ENCODE data around the gene SRGAP1. TPM values are rescaled to one million over a fixed set of nuclear protein-coding genes. Genes with fewer than 3 reads are reported as not detected.

The SRGAP1 gene
- total and polyA plus RNA-seq, 2 of the 8 experiments (the other 6 are each of a cell fraction or from before 2014, with no cell fraction given) = 3.2 to 7.3 TPM

GRCh38 chr12:63811755-63812154 is 32.7 kb upstream of the SRGAP1 start (continued):
- TF ChIP-seq NANOG (IDR thresholded peaks at IDR 0.05; ENCODE audit: insufficient read depth, low read depth, low read length, poor library complexity, severe bottlenecking) (no peak), SIX5 (IDR thresholded peaks at IDR 0.05; ENCODE audit: low read depth, low read length) (no peak), JUND (IDR thresholded peaks at IDR 0.05; ENCODE audit: low read length) (no peak)
